DMS53 (cell line): ENCODE data around the gene SURF6.

ENCODE experiments used
- DNase-seq: peaks from one replicate; lab custom pipeline; 2025; lab: John Stamatoyannopoulos, UW

Gene SURF6

GRCh38 chr9:133286523-133286922 lies 49.5 kb downstream of the SURF6 start:
- DNase-seq, result no peak

- no peak for DNase-seq
Measured at GRCh38 chr9:133285252-133285775, 50.7 kb downstream of the SURF6 start.

GRCh38 chr9:133284362-133284761 lies 51.6 kb downstream of the SURF6 start:
- DNase-seq, result peak; percentile 27

GRCh38 chr9:133283255-133284032 lies 52.5 kb downstream of the SURF6 start:
- peak; percentile 89 for DNase-seq

GRCh38 chr9:133282464-133283238 lies 53.3 kb downstream of the SURF6 start:
- DNase-seq, result no peak

- DNase-seq, result no peak
Measured at GRCh38 chr9:133280392-133280791, 55.6 kb downstream of the SURF6 start.
